ENCODE results near the gene CEACAM7.

DNA sequence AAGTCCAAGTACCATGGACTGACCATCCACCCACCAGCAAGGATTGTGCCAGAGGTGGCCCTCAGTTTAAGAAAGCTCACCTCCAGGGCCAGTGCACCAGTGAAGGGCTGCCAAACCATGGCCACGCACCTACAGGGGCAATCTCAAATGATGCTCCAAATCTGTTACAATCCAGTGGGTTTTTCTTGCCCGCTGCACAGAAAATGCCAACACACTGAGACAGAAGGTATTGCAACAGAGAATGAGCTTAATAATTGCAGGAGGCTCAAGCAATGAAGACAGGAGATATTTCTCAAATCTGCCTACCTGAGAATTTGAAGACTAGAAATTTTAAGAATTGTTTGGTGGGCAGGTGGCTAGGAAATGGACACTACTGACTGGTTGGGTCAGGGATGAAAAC, 22.0 kb downstream of the CEACAM7 start:
- TF ChIP-seq TCF7L2 (IDR thresholded peaks at IDR 0.05; ENCODE audit: low read depth, low read length), result no peak
- no peak for TF ChIP-seq TAF15 (IDR thresholded peaks at IDR 0.05; ENCODE audit: low read depth, low read length, poor library complexity, severe bottlenecking)
- no peak for TF ChIP-seq FOXA1 (IDR thresholded peaks at IDR 0.05)
- TF ChIP-seq FOXA1 (CRISPR knock-in tag; IDR thresholded peaks at IDR 0.05), result no peak
- TF ChIP-seq SRF (IDR thresholded peaks at IDR 0.05; ENCODE audit: low read depth, low read length), result no peak
- TF ChIP-seq, protein P1, sequence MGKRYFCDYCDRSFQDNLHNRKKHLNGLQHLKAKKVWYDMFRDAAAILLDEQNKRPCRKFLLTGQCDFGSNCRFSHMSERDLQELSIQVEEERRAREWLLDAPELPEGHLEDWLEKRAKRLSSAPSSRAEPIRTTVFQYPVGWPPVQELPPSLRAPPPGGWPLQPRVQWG (CRISPR knock-in tag; IDR thresholded peaks at IDR 0.05; ENCODE audit: borderline replicate concordance, low read depth), result no peak
- TF ChIP-seq ZNF460 (CRISPR knock-in tag; IDR thresholded peaks at IDR 0.05; ENCODE audit: borderline replicate concordance), result no peak
- no peak for TF ChIP-seq SRSF1 (optimal IDR thresholded peaks at IDR 0.05; ENCODE audit: low read depth, low read length)
- TF ChIP-seq, protein P2, sequence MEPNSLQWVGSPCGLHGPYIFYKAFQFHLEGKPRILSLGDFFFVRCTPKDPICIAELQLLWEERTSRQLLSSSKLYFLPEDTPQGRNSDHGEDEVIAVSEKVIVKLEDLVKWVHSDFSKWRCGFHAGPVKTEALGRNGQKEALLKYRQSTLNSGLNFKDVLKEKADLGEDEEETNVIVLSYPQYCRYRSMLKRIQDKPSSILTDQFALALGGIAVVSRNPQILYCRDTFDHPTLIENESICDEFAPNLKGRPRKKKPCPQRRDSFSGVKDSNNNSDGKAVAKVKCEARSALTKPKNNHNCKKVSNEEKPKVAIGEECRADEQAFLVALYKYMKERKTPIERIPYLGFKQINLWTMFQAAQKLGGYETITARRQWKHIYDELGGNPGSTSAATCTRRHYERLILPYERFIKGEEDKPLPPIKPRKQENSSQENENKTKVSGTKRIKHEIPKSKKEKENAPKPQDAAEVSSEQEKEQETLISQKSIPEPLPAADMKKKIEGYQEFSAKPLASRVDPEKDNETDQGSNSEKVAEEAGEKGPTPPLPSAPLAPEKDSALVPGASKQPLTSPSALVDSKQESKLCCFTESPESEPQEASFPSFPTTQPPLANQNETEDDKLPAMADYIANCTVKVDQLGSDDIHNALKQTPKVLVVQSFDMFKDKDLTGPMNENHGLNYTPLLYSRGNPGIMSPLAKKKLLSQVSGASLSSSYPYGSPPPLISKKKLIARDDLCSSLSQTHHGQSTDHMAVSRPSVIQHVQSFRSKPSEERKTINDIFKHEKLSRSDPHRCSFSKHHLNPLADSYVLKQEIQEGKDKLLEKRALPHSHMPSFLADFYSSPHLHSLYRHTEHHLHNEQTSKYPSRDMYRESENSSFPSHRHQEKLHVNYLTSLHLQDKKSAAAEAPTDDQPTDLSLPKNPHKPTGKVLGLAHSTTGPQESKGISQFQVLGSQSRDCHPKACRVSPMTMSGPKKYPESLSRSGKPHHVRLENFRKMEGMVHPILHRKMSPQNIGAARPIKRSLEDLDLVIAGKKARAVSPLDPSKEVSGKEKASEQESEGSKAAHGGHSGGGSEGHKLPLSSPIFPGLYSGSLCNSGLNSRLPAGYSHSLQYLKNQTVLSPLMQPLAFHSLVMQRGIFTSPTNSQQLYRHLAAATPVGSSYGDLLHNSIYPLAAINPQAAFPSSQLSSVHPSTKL (CRISPR knock-in tag; IDR thresholded peaks at IDR 0.05), result no peak

Measured in HepG2 (cell line).